Suprapubic skin (tissue), 4 donors: ENCODE data around the gene NVL. TPM values are rescaled to one million over a fixed set of nuclear protein-coding genes. Genes with fewer than 3 reads are reported as not detected.
A peak's percentile ranks its signal among the peaks of the same experiment; 100 is the strongest.

Source experiments
- DNase-seq, 2 donors: peaks; one replicate each; pipeline ENCODE4 v3.0.0-alpha.2; 2019; ENCODE audit warnings: low spot score in 2 of 2
- H3K27ac ChIP-seq: fragments of 200-600 bp; sonication (generic); one replicate; pipeline ENCODE4 v1.5.1; 2019
- H3K27me3 ChIP-seq: fragments of 200-600 bp; sonication (generic); one replicate; pipeline ENCODE4 v1.5.1; 2019
- H3K36me3 ChIP-seq: fragments of 200-600 bp; sonication (generic); one replicate; pipeline ENCODE4 v1.5.1; 2019
- H3K4me1 ChIP-seq: fragments of 200-600 bp; sonication (generic); one replicate; pipeline ENCODE4 v1.5.1; 2019
- H3K4me3 ChIP-seq: fragments of 200-600 bp; sonication (generic); one replicate; pipeline ENCODE4 v1.5.1; 2019; ENCODE audit warnings: mild to moderate bottlenecking
- H3K9me3 ChIP-seq: fragments of 200-600 bp; sonication (generic); one replicate; pipeline ENCODE4 v1.5.1; 2019
- CTCF ChIP-seq, 2 donors: fragments of 200-600 bp in 1 of 2; fragments of 450-650 bp in 1 of 2; sonication (generic) in 1 of 2; IDR thresholded peaks; one replicate each; pipeline ENCODE4 v1.5.1; 2016 to 2019; ENCODE audit warnings: antibody characterized with exemption in 2 of 2, mild to moderate bottlenecking in 1 of 2, moderate library complexity in 1 of 2
- EP300 ChIP-seq: sonication (generic); formaldehyde crosslinking; IDR thresholded peaks from one replicate; pipeline ENCODE4 v1.6.1; 2017; ENCODE audit warnings: antibody characterized with exemption
- POLR2A ChIP-seq, 2 donors: fragments of 450-650 bp; IDR thresholded peaks; one replicate each; pipeline ENCODE4 v1.6.1; 2017; ENCODE audit warnings: antibody characterized with exemption in 2 of 2, mild to moderate bottlenecking in 2 of 2, moderate library complexity in 2 of 2
- POLR2AphosphoS5 ChIP-seq, 3 donors: sonication (generic); formaldehyde crosslinking; IDR thresholded peaks; one replicate each; pipeline ENCODE4 v1.6.1; 2017; ENCODE audit warnings: antibody characterized with exemption in 3 of 3
- WGBS: methylation state at CpG from one replicate; pipeline ENCODE4 v1.1.5; 2018; 5-methylcytosine and 5-hydroxymethylcytosine counted together
- total RNA-seq, 4 donors: library from RNA; depleted of rRNA; stranded (reverse); fragments of >200 nt; gene quantifications; one replicate each; pipeline ENCODE4 v1.1.0, GENCODE V29; 2016

NVL gene
- total RNA-seq, 4 donors from 2014 or later, result 31.7 to 86.4 (median 36.8) TPM

- WGBS, result 70% methylated on average over 5 of the region's 5 CpGs
- Histone ChIP-seq H3K9me3 (no peaks in the 10 kb centered on the region), H3K36me3 (peaks cover 42% of the 10 kb centered on the region), H3K27ac (no peak overlapping the region), H3K4me3 (no peak overlapping the region), H3K27me3 (no peaks in the 10 kb centered on the region), H3K4me1 (peaks cover 18% of the 10 kb centered on the region)
- TF ChIP-seq EP300 (no peak), CTCF (IDR thresholded peaks at IDR 0.05) (no peak)
- no peak for DNase-seq
Observed at GRCh38 chr1:224192082-224192788, 137.7 kb downstream of the NVL start.

- Histone ChIP-seq H3K9me3 (no peaks in the 10 kb centered on the region), H3K36me3 (peaks cover 38% of the 10 kb centered on the region), H3K4me3 (no peak overlapping the region), H3K27ac (no peak overlapping the region), H3K27me3 (no peaks in the 10 kb centered on the region), H3K4me1 (peaks cover 34% of the 10 kb centered on the region)
- TF ChIP-seq POLR2A (IDR thresholded peaks at IDR 0.05) (no peak), EP300 (no peak), POLR2AphosphoS5 (IDR thresholded peaks at IDR 0.05) (no peak)
- peak in 1 of 2 donors; percentile 9 for DNase-seq
- WGBS, result 82% methylated on average over 7 of the region's 7 CpGs
Observed at GRCh38 chr1:224189561-224189960, 140.4 kb downstream of the NVL start.

- Histone ChIP-seq H3K27ac (no peak overlapping the region), H3K4me3 (no peak overlapping the region), H3K27me3 (no peaks in the 10 kb centered on the region), H3K4me1 (peaks cover 38% of the 10 kb centered on the region), H3K9me3 (no peaks in the 10 kb centered on the region), H3K36me3 (peaks cover 28% of the 10 kb centered on the region)
- no peak for TF ChIP-seq POLR2AphosphoS5 (IDR thresholded peaks at IDR 0.05)
- TF ChIP-seq CTCF (IDR thresholded peaks at IDR 0.05), result no peak
- TF ChIP-seq POLR2A (IDR thresholded peaks at IDR 0.05), result no peak
- WGBS, result 78% methylated on average over 2 of the region's 2 CpGs
- DNase-seq, result no peak
Observed at GRCh38 chr1:224188286-224188685, 141.7 kb downstream of the NVL start.

GRCh38 chr1:224185208-224185607 is 144.8 kb downstream of the NVL start:
- 66% methylated on average over 8 of the region's 8 CpGs for WGBS
- Histone ChIP-seq H3K4me3 (peak overlapping the region; percentile 99), H3K4me1 (peaks cover 53% of the 10 kb centered on the region), H3K27ac (peak overlapping the region; percentile 98), H3K9me3 (no peaks in the 10 kb centered on the region), H3K36me3 (peaks cover 2% of the 10 kb centered on the region), H3K27me3 (no peaks in the 10 kb centered on the region)
- peak in 1 of 2 donors; percentile 17 for DNase-seq
- TF ChIP-seq POLR2AphosphoS5 (IDR thresholded peaks at IDR 0.05) (no peak), EP300 (no peak), POLR2A (IDR thresholded peaks at IDR 0.05) (no peak), CTCF (IDR thresholded peaks at IDR 0.05) (no peak)

- Histone ChIP-seq H3K27me3 (no peaks in the 10 kb centered on the region), H3K4me3 (peak overlapping the region; percentile 99), H3K36me3 (no peaks in the 10 kb centered on the region), H3K9me3 (no peaks in the 10 kb centered on the region), H3K4me1 (peaks cover 49% of the 10 kb centered on the region), H3K27ac (peak overlapping the region; percentile 98)
- WGBS, result 0% methylated on average over 12 of the region's 53 CpGs
- DNase-seq, result peak in 1 of 2 donors; percentile 74
- no peak for TF ChIP-seq POLR2AphosphoS5 (IDR thresholded peaks at IDR 0.05)
- no peak for TF ChIP-seq POLR2A (IDR thresholded peaks at IDR 0.05)
- no peak for TF ChIP-seq CTCF (IDR thresholded peaks at IDR 0.05)
- no peak for TF ChIP-seq EP300
Observed at GRCh38 chr1:224183591-224184312, 146.2 kb downstream of the NVL start.
